GM23338 (cell line): ENCODE data around the gene AAR2. TPM values are rescaled to one million over a fixed set of nuclear protein-coding genes. Genes with fewer than 3 reads are reported as not detected.

ENCODE experiments used
- ATAC-seq: fragments of 200-7000 bp; cut with Tn5 transposase; 3 replicates; pipeline ENCODE4 v1.9.1; 2020
- DNase-seq: peaks from one replicate; pipeline ENCODE4 v3.0.0-alpha.2; 2015; ENCODE audit warnings: low spot score
- H2AFZ ChIP-seq: fragments of 200-600 bp; sonication (generic); 2 replicates; pipeline ENCODE4 v1.8.0; 2016; ENCODE audit warnings: antibody characterized with exemption, mild to moderate bottlenecking, moderate library complexity
- H3F3A ChIP-seq: fragments of 200-600 bp; sonication (generic); replicated peaks from 2 replicates; pipeline ENCODE4 v1.8.0; 2017; ENCODE audit warnings: antibody characterized with exemption, mixed run types, low read depth
- H3K27ac ChIP-seq: fragments of 200-600 bp; sonication (generic); 2 replicates; pipeline ENCODE4 v1.6.1; 2016; ENCODE audit warnings: low read depth
- H3K27me3 ChIP-seq: fragments of 200-600 bp; sonication (generic); 2 replicates; pipeline ENCODE4 v1.8.0; 2016; ENCODE audit warnings: mild to moderate bottlenecking, mixed run types, moderate library complexity; ENCODE audit not compliant: insufficient read depth
- H3K36me3 ChIP-seq: fragments of 200-600 bp; sonication (generic); 2 replicates; pipeline ENCODE4 v1.8.0; 2016; ENCODE audit warnings: mild to moderate bottlenecking; ENCODE audit not compliant: insufficient read depth
- H3K4me1 ChIP-seq: fragments of 200-600 bp; sonication (generic); 2 replicates; pipeline ENCODE4 v1.8.0; 2016; ENCODE audit warnings: mild to moderate bottlenecking, moderate library complexity; ENCODE audit not compliant: insufficient read depth
- H3K4me2 ChIP-seq: fragments of 200-600 bp; sonication (generic); 2 replicates; pipeline ENCODE4 v1.7.1; 2017; ENCODE audit warnings: mixed run types
- H3K4me3 ChIP-seq: fragments of 200-600 bp; sonication (generic); 2 replicates; pipeline ENCODE4 v1.6.1; 2016; ENCODE audit warnings: mixed run types
- H3K79me2 ChIP-seq: fragments of 200-600 bp; sonication (generic); replicated peaks from 2 replicates; pipeline ENCODE4 v1.8.0; 2017; ENCODE audit warnings: mild to moderate bottlenecking; ENCODE audit not compliant: insufficient read depth
- H3K9me2 ChIP-seq: fragments of 200-600 bp; sonication (generic); 2 replicates; pipeline ENCODE4 v1.8.0; 2017; ENCODE audit not compliant: insufficient read depth
- H4K20me1 ChIP-seq: fragments of 200-600 bp; sonication (generic); replicated peaks from 2 replicates; pipeline ENCODE4 v1.8.0; 2017; ENCODE audit warnings: mild to moderate bottlenecking; ENCODE audit not compliant: insufficient read depth
- H3K27ac Mint-ChIP-seq: 2 replicates; pipeline ENCODE4 v1.8.0; 2020; ENCODE audit warnings: inconsistent platforms, mild to moderate bottlenecking, moderate library complexity, mixed read lengths
- H3K27me3 Mint-ChIP-seq: 3 replicates; pipeline ENCODE4 v1.8.0; 2022; ENCODE audit warnings: low read depth, mild to moderate bottlenecking, moderate library complexity, mixed read lengths, inconsistent platforms; ENCODE audit not compliant: insufficient read depth, poor library complexity
- H3K36me3 Mint-ChIP-seq: 3 replicates; pipeline ENCODE4 v1.8.0; 2021; ENCODE audit warnings: low read depth, mild to moderate bottlenecking, inconsistent platforms, moderate library complexity, mixed read lengths
- H3K4me1 Mint-ChIP-seq: 3 replicates; pipeline ENCODE4 v1.8.0; 2020; ENCODE audit warnings: mild to moderate bottlenecking, inconsistent platforms, mixed read lengths
- H3K4me3 Mint-ChIP-seq: 3 replicates; pipeline ENCODE4 v1.8.0; 2021; ENCODE audit warnings: moderate library complexity, mild to moderate bottlenecking, inconsistent platforms, mixed read lengths
- H3K9me3 Mint-ChIP-seq: 3 replicates; pipeline ENCODE4 v1.8.0; 2020; ENCODE audit warnings: moderate library complexity, mild to moderate bottlenecking, inconsistent platforms, mixed read lengths
- CTCF ChIP-seq, 2 experiments: fragments of 200-600 bp in 1 of 2; sonication (generic) in 1 of 2; conservative IDR thresholded peaks; 2 replicates each; pipeline versions ENCODE4 v1.5.1 to v1.6.1; 2016 to 2017; ENCODE audit warnings: antibody characterized with exemption in 2 of 2, low read depth in 2 of 2, mild to moderate bottlenecking in 2 of 2, moderate library complexity in 1 of 2
- ETS1 ChIP-seq: IDR thresholded peaks from 2 replicates; pipeline ENCODE4 v1.6.1; 2016; ENCODE audit warnings: antibody characterized with exemption
- EZH2phosphoT487 ChIP-seq: fragments of 200-600 bp; sonication (generic); IDR thresholded peaks from one replicate; pipeline ENCODE4 v1.8.1; 2018; ENCODE audit warnings: antibody characterized with exemption; ENCODE audit not compliant: unreplicated experiment
- JUNB ChIP-seq: IDR thresholded peaks from one replicate; pipeline ENCODE4 v1.6.1; 2016; ENCODE audit warnings: antibody characterized with exemption; ENCODE audit not compliant: unreplicated experiment
- NANOG ChIP-seq: IDR thresholded peaks from 2 replicates; pipeline ENCODE4 v1.6.1; 2016; ENCODE audit warnings: antibody characterized with exemption, borderline replicate concordance
- POLR2AphosphoS5 ChIP-seq: IDR thresholded peaks from 2 replicates; pipeline ENCODE4 v1.6.1; 2016; ENCODE audit warnings: antibody characterized with exemption, low read depth
- REST ChIP-seq: IDR thresholded peaks from one replicate; pipeline ENCODE4 v1.6.1; 2018; ENCODE audit warnings: antibody characterized with exemption; ENCODE audit not compliant: unreplicated experiment
- STAT1 ChIP-seq: IDR thresholded peaks from one replicate; pipeline ENCODE4 v1.6.1; 2016; ENCODE audit warnings: antibody characterized with exemption; ENCODE audit not compliant: unreplicated experiment
- ZNF114 ChIP-seq: fragments of 250-450 bp; sonication (Bioruptor Pico); IDR thresholded peaks from 2 replicates; pipeline ENCODE4 v1.5.0; 2020; ENCODE audit warnings: mild to moderate bottlenecking, moderate library complexity
- ZNF462 ChIP-seq: fragments of 250-450 bp; sonication (Bioruptor Pico); IDR thresholded peaks from 2 replicates; pipeline ENCODE4 v1.5.0; 2020; ENCODE audit warnings: mild to moderate bottlenecking, moderate library complexity
- polyA plus RNA-seq: library from polyadenylated mRNA; unstranded; fragments of >200 nt; fragmentation: Nextera tagmentation; extraction: Ambion mirVana; gene quantifications from 2 replicates; pipeline ENCODE4 v1.2.1, GENCODE V29; 2016
- total RNA-seq: library from RNA; depleted of rRNA; stranded (reverse); fragments of >200 nt; shearing (Covaris generic); gene quantifications from 2 replicates; pipeline ENCODE4 v1.2.3, GENCODE V29; 2014

Gene AAR2
- total and polyA plus RNA-seq, 2 experiments from 2014 or later: 15.8 to 32.6 TPM

- Histone ChIP-seq H3K4me1 (peaks cover 7% of the 10 kb centered on the region; the same call in 1 of the 2 replicates), H3K79me2 (no peaks in the 10 kb centered on the region), H3K9me2 (no peaks in the 10 kb centered on the region), H3K4me2 (no peak overlapping the region), H2AFZ (no peak overlapping the region), H3F3A (no peaks in the 10 kb centered on the region), H3K27me3 (peaks cover 8% of the 10 kb centered on the region), H4K20me1 (no peaks in the 10 kb centered on the region), H3K27ac (no peak overlapping the region), H3K36me3 (no peaks in the 10 kb centered on the region), H3K4me3 (no peak overlapping the region)
- Mint-ChIP-seq H3K36me3 (no peaks in the 10 kb centered on the region), H3K27me3 (peaks cover 20% of the 10 kb centered on the region), H3K4me1 (peaks cover 8% of the 10 kb centered on the region), H3K9me3 (no peaks in the 10 kb centered on the region; the same call in 2 of the 3 replicates), H3K4me3 (no peak overlapping the region), H3K27ac (no peak overlapping the region)
- ATAC-seq (no peak), DNase-seq (no peak)
- TF ChIP-seq NANOG (no peak), STAT1 (no peak), JUNB (no peak), REST (no peak), ZNF462 (CRISPR knock-in tag) (no peak), ZNF114 (CRISPR knock-in tag) (no peak), ETS1 (no peak), CTCF (conservative IDR thresholded peaks at IDR 0.05; ENCODE audit: low read depth in 2 of 2) (no peak), EZH2phosphoT487 (no peak), POLR2AphosphoS5 (no peak)
Measured at GRCh38 chr20:36299459-36299858, 63.2 kb downstream of the AAR2 start.
